Measurements from ENCODE around the gene VPS54. TPM values are rescaled to one million over a fixed set of nuclear protein-coding genes. Genes with fewer than 3 reads are reported as not detected.
A peak's percentile ranks its signal among the peaks of the same experiment; 100 is the strongest.
"Not testable (repeated sequence)": the region's sequence is repeated elsewhere in the genome, so short reads cannot be mapped to it uniquely, and the experiment has no call there.

Gene VPS54
- total RNA-seq, 1 donor from 2014 or later = 28.2 TPM

DNA sequence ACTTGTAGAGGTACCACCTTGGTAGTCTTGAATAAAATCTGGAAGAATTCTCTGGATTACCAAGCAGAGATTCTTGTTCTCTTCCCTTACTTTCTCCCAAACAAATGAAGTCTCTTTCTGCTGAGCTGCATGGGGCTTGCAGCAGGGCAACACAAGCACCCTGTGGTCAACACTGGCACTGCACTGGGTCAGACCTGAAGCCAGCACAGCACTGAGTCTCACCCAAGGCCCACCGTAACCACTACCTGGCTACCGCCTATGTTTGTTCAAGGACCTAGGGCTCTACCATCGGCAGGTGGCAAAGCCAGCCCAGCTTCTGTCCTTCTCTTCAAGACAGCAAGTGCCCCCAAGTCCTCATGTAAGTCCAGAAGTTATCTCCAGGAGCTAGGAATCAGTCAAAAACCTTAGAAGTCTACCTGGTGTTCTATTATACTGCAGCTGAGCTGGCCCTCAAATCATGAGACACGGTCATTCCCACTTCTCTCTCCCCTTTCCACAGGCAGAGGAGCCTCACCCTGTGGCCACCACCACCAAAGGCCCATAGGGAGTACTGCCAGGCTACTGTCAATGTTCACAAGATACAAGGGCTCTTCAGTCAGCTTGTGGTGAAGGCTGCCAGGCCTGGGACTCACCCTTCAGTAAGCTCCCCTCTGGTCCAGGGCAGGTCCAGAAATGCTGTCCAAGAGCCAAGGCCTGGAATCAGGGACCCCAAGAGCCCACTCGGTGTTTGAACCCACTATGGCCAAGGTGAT, 18.4 kb downstream of the VPS54 start:
- Mint-ChIP-seq H3K9me3 (ENCODE audit: low read depth) (peaks cover 37% of the 10 kb centered on the region), H3K4me1 (ENCODE audit: low read depth) (no peaks in the 10 kb centered on the region), H3K27me3 (no peaks in the 10 kb centered on the region), H3K4me3 (ENCODE audit: low read depth) (no peak overlapping the region), H3K36me3 (ENCODE audit: insufficient read depth) (peaks cover 31% of the 10 kb centered on the region), H3K27ac (no peak overlapping the region)
- TF ChIP-seq, protein P1, sequence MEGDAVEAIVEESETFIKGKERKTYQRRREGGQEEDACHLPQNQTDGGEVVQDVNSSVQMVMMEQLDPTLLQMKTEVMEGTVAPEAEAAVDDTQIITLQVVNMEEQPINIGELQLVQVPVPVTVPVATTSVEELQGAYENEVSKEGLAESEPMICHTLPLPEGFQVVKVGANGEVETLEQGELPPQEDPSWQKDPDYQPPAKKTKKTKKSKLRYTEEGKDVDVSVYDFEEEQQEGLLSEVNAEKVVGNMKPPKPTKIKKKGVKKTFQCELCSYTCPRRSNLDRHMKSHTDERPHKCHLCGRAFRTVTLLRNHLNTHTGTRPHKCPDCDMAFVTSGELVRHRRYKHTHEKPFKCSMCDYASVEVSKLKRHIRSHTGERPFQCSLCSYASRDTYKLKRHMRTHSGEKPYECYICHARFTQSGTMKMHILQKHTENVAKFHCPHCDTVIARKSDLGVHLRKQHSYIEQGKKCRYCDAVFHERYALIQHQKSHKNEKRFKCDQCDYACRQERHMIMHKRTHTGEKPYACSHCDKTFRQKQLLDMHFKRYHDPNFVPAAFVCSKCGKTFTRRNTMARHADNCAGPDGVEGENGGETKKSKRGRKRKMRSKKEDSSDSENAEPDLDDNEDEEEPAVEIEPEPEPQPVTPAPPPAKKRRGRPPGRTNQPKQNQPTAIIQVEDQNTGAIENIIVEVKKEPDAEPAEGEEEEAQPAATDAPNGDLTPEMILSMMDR (IDR thresholded peaks at IDR 0.05; ENCODE audit: unreplicated experiment) = peak; percentile 23
- DNase-seq (ENCODE audit: low spot score, unreplicated experiment) = no peak

DNA sequence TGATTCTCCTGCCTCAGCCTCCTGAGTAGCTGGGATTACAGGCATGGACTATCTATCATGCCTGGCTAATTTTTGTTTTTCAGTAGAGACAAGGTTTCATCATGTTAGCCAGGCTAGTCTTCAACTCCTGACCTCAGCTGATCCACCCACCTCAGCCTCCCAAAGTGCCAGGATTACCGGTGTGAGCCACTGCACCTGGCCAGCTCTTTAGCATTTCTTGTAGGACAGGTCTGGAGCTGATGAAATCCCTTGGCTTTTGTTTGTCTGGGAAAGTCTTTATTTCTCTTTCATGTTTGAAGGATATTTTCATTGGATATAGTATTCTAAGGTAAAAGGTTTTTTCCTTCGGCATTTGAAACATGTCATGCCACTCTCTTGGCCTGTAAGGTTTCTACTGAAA, 20.2 kb downstream of the VPS54 start:
- TF ChIP-seq, protein P1 (IDR thresholded peaks at IDR 0.05; ENCODE audit: unreplicated experiment) = no peak

DNA sequence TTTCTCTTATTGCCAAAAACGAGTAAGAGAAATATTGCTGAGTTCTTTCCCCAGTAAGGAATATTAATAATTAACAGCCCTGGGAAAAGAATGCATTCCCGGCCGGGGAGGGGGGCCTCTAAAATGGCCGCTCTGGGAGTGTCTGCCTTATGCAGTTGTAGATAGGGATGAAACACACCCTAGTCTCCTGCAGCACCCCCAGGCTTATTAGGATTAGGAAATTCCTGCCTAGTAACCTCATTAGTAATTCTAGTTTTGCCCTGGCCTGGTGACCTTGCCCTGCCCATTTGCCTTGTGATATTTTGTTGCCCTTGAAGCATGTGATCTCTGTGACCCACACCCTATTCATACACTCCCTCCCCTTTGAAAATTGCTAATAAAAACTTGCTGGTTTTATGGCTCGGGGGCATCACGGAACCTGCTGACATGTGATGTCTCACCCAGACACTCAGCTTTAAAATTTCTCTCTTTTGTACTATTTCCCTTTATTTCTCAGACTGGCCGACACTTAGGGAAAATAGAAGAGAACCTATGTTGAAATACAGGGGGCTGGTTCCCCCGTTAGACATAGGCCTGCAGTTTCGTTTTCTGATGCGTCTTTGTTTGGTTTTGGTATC, 22.5 kb downstream of the VPS54 start:
- DNase-seq (ENCODE audit: low spot score, unreplicated experiment); H3K4me1 Mint-ChIP-seq (ENCODE audit: low read depth); H3K4me3 Mint-ChIP-seq (ENCODE audit: low read depth); H3K27ac Mint-ChIP-seq; H3K27me3 Mint-ChIP-seq: not testable (repeated sequence)
- Mint-ChIP-seq H3K36me3 (ENCODE audit: insufficient read depth) (peaks cover 60% of the 10 kb centered on the region), H3K9me3 (ENCODE audit: low read depth) (peaks cover 61% of the 10 kb centered on the region)

More for the DNA sequence above, 20.2 kb downstream of the VPS54 start:
- Mint-ChIP-seq H3K27me3 (no peaks in the 10 kb centered on the region), H3K4me3 (ENCODE audit: low read depth) (no peak overlapping the region), H3K27ac (no peak overlapping the region), H3K9me3 (ENCODE audit: low read depth) (peaks cover 48% of the 10 kb centered on the region), H3K36me3 (ENCODE audit: insufficient read depth) (peaks cover 42% of the 10 kb centered on the region), H3K4me1 (ENCODE audit: low read depth) (no peaks in the 10 kb centered on the region)
- no peak for DNase-seq (ENCODE audit: low spot score, unreplicated experiment)

DNA sequence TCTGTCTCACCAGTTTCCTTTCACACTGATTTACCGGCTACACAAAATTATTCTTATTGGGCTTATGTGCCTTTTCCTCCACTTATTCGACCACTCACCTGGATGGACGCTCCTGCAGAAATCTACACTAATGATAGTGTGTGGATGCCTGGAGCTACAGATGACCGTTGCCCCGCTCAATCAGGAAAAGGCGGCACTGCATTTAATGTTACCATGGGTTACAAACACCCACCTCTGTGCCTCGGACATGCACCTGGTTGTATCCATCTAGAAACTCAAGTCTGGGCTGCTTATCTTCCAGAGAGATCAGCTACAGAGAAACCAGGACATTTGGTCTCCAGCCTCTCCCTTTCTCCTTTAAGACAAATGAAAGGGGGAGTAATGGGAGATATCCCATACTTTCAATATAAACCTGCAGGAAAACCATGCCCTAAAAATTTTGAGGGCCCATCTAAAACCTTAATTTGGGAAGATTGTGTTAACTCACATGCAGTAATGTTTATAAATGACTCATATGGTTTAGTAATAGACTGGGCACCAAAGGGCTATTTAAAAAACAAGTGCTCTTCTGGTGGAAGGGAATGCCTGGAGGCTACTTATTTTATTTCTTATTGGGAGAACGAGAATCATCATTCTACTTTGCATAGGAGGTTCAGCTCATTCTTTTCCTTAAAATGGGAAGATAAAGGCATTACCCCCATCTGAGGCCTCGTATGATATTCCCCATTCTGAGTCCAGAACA, 24.7 kb downstream of the VPS54 start:
- H3K27me3 Mint-ChIP-seq; H3K4me3 Mint-ChIP-seq (ENCODE audit: low read depth); DNase-seq (ENCODE audit: low spot score, unreplicated experiment); H3K4me1 Mint-ChIP-seq (ENCODE audit: low read depth): not testable (repeated sequence)
- peaks cover 61% of the 10 kb centered on the region for H3K36me3 Mint-ChIP-seq (ENCODE audit: insufficient read depth)
- H3K9me3 Mint-ChIP-seq (ENCODE audit: low read depth) = peaks cover 61% of the 10 kb centered on the region
- peak overlapping the region; percentile 35 for H3K27ac Mint-ChIP-seq

DNA sequence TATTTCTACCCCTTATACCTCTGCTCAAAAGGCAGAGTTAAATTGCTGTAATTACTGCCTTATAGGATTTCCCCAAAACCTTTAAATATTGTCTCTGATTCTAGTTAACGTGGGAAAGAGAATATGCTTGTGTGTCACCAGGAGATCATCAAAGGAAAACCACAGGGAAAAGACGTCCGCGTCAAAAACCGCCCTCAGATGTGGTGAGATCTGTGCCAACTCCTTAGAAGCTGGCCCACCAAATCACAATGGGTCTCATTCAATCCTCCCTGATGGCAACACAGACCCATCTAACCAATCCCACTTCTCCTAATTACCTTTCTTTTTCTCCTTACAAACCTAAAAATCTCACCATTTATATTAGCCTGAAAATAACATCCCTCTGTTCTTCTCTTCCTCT, 25.4 kb downstream of the VPS54 start:
- H3K9me3 Mint-ChIP-seq (ENCODE audit: low read depth) = peaks cover 64% of the 10 kb centered on the region
- peaks cover 9% of the 10 kb centered on the region for H3K4me1 Mint-ChIP-seq (ENCODE audit: low read depth)
- DNase-seq (ENCODE audit: low spot score, unreplicated experiment) = no peak
- H3K4me3 Mint-ChIP-seq (ENCODE audit: low read depth) = no peak overlapping the region
- H3K27ac Mint-ChIP-seq = peak overlapping the region; percentile 35
- no peaks in the 10 kb centered on the region for H3K27me3 Mint-ChIP-seq
- H3K36me3 Mint-ChIP-seq (ENCODE audit: insufficient read depth) = peaks cover 63% of the 10 kb centered on the region
- TF ChIP-seq, protein P1 (IDR thresholded peaks at IDR 0.05; ENCODE audit: unreplicated experiment) = no peak

DNA sequence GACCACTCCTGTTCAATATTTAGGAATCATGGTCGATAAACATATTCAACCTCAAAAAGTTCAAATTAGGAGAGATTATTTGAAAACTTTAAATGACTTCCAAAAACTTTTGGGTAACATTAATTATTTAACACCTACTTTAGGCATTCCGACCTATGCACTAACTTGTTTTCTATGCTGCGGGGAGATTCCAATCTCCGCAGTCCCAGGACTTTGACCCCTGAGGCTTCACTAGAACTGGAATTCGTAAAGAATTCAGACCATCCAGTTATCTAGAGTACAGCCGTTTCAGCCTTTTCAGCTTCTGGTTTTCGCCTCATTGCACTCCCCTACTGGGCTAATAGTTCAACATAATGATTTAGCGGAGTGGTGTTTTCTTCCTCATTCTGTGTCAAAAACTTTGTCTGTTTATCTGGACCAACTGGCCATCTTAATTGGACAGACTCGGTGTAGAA, 26.1 kb downstream of the VPS54 start:
- not testable (repeated sequence) for H3K4me3 Mint-ChIP-seq (ENCODE audit: low read depth); H3K27ac Mint-ChIP-seq; H3K4me1 Mint-ChIP-seq (ENCODE audit: low read depth); DNase-seq (ENCODE audit: low spot score, unreplicated experiment); H3K27me3 Mint-ChIP-seq
- Mint-ChIP-seq H3K9me3 (ENCODE audit: low read depth) (peaks cover 63% of the 10 kb centered on the region), H3K36me3 (ENCODE audit: insufficient read depth) (peaks cover 64% of the 10 kb centered on the region)
